Activated CD4-positive, alpha-beta T cell treated with anti-CD3 and anti-CD28 coated beads, Interleukin-2, Interleukin-4, amounts not matched to agents 100 ng/mL and 50 ng/mL, durations not matched to agents 16 hours and 8 hours (primary cell): Measurements from ENCODE around the gene PTCHD4.
"Not testable (repeated sequence)": the region's sequence is repeated elsewhere in the genome, so short reads cannot be mapped to it uniquely, and the experiment has no call there.

Experiments used
- DNase-seq: peaks from one replicate; pipeline ENCODE4 v3.0.0-alpha.2; 2020; ENCODE audit warnings: low spot score

Gene PTCHD4

DNA sequence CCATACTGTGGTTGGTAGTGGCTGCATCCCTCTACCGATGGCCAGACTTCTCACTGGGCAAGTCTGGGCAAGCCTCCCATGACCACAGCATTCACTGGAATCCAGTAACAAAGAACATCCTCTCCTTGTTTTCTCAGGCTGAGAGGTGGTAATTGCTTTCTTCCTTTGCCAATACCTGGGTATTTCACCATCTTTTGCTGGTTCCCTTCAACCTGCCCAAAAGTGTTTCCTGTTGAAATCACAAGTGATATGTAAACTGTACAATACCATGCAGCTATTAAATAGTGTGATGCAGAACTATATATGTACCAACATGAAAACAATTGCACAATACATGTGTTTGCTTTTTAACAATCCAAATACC is at the start of gene PTCHD4:
TSS of gene PTCHD4 (minus strand) at position 55 of the 364 bp plus-strand sequence. CDS start 42,240 bp downstream, outside the sequence.
- DNase-seq, result no peak

DNA sequence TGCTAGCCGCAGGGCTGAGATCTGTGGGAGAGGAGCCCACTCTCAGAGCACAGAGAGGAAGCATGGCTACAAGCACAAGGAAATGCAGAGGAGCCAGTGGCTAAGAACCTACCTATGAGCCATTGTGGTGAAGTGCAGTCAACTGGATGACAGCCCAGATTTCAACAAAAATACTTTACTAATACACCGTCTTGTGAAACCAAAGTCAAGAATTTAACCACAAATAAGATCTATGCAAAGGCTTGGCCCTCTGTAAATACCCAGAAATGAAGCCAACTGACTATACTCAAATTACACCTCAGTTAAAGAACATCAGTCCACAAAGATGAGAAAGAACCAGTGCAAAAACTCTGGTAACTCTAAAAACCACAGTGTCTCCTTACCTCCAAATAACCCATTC is 40.1 kb upstream of the PTCHD4 start:
- DNase-seq, result no peak

DNA sequence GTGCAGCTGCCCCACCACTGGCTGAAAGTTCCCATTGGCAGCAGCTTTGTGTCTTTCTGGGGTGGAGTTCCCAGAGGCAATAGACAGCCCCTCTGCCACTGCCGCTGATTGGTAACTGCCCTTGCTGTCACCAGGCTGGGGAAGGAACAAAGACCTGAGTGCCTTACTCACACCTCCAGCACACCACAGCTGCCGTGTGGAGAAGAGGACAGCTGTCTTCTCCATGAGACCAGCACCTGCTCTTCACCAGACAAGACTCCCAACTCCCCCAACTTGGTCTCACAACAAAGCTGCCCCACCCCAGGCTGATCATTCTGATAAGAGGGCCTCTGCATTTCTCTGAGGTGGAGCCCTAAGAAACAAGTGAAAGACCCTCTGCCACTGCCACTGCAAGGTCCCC is 39.7 kb upstream of the PTCHD4 start:
- DNase-seq, result no peak

DNA sequence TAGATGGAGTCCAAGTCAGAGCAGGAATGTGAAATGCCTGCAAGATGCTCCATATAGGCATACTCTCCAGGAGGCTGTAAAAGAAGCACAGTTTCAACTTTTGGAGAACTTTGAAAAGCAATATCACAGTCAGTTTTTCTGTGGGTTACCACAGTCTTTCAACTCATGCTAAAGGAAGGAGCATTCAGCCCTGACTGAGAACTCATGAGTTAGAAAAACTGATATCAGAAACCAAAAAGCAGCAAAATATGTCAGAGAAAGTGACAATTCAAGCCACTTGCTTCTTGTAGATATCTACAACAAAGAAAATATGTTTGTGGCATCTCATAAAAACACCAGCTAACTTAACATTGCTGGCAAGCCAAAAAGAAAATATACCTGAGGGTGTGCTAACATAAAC is 36.1 kb upstream of the PTCHD4 start:
- no peak for DNase-seq

DNA sequence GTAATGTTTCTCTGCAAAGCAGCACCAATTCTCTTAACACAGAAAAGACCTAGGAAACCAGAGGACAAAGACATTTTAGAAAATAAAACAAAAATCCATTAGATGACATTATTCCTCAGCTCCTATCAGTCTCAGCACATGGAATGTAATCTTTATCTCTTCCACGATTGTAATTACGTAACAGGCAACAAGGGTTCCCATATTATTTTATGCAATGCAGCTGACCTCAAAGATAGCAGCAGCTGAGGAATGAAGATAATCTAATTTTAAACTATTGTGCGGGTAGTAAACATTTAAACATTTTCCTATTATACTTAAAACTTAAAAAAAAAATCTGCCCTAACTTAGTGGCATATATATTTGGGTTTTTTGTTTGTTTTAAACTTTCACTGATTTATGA is 33.0 kb upstream of the PTCHD4 start:
- DNase-seq, result no peak

DNA sequence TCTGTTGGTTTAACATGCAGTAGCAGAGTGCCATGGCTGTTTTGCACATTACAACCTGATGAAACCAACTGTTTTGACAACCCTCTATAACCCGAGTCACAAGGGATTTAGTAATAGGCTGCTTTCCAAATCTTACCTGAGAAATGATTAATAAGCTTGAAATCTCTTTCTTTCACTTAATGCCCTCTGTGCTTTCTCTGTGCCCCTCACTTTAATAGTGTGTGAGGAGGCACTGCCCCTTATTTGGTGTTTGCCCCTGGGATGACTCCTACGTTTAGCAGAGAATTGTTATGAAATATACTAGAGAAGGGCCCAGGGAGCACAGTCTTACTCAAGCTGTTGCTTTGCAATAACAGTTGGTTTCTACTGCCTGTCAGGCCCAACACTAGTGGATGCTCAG is 31.0 kb upstream of the PTCHD4 start:
- DNase-seq, result no peak

DNA sequence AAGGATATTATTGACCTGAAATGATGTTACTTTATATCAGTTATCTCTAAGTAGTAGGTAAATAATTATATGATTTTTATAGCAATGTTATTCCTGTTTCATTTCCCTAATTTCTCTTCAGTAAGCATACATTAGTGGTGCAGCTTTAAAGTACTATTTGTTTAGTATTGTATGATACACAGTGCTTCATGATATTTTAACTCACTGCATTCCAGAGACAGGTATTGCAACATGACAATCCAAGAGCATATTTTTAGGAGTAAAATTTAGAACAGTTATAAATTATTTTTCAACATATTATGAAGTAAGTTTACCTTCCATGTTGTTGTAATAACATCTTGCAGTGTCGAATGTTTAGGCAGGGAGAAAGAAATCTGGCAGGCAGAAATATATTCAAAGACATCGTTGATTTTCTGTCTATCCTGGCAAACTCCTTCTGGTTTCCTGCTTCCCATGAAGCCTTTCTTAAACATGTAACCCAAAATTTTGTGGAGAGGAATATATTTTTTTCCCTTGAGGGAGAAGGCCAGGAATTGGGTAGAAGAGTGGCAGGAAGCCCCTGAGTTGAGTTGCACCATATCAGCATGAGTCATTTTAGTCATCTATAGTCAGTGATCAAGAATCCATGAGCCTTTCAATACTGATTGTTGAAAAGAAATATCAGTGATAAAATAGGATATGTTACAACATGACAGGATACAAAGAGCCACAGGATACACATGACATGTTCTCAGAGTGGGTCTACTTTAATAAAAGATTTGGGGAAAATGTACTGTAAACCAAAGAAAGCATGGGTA is 29.0 kb upstream of the PTCHD4 start:
- DNase-seq, result no peak

DNA sequence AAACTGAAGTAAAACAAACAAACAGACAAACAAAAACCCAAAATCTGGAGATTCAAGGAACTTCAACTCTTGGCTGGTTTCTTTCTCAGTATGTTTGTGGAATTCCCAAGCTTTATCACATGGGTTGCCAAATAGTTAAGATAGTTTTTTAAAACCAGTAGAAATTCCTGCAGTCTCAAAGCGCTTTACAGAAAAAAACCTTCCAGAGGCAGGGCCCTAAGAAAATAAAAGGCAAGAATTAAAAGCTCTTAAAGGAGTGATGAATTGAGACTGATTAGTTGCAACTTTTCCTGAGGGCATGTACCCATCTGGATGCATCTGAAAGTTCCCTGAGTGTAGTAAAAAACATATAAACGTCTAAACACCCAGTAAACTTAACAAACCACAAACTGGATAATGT is 25.9 kb upstream of the PTCHD4 start:
- no peak for DNase-seq

DNA sequence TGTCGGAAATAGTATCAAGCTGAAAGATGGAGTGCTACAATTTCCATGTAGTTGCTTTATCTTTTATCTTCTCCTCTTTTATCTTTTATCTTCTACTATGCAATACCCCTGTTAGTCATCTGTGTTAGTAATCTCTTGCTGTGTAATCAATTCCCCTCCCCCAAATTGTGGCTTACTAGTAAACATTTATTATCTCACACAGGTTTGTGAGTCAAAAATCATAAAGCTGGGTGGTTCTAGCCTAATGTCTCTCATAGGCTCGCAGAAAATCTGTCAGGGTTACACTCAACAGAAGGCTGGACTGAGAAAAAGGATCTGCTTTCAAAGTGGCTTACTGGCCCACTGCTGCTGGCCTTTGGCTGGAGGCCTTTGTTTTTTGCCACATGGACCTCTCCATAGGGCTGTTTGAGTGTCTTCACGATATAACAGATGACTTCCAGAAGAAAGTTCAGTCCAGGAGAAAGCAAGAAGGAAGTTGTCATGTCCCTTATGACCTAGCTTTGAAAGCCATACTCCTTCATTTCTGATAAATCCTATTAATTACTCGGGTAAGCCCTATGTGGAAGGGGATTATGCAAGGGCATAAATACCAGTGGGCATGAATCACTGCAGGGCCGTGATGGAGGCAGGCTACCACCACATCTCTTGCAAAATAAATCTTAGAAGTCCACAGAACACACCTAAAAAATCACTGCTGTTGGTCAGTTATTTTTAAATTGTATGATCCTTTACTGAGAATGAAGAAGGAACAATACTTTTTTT is 24.5 kb upstream of the PTCHD4 start:
- DNase-seq, result no peak

DNA sequence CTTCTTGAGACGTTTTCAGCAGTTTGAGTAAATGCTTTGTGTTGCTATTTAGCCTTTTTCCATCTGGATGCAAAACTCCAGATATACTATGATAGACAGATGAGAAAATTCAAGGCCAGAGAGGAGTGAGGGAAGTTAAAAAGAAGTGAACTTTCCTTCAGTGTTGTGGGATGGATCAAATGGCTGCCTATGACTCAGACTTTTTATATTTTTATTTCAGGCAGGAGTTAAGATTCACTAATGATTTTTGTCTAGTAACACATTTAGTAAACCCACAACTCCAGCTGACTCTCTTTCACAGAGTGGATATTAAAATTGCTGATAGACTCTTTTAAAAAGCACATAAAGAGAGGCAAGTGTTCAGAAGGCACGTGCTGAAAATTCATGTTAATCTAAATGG is 23.2 kb upstream of the PTCHD4 start:
- DNase-seq, result no peak

DNA sequence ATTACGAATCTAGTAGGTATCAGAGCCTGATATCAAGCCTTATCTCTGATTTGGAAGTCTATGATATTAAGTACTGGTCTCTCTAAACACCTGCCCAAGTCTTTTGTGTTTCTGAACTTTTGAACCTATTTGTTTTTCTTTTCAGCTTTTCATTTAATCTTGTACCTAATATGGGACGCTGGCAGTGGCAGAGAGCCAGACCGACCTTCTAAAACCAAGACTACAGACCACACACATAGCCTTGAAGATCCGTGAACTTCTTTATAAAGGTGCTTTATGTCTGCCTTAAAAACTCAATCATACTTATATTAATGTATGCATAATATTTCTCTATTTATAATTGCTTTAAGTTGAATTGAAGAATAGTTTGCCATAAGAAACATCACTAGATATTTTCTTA is 12.6 kb upstream of the PTCHD4 start:
- DNase-seq, result no peak

DNA sequence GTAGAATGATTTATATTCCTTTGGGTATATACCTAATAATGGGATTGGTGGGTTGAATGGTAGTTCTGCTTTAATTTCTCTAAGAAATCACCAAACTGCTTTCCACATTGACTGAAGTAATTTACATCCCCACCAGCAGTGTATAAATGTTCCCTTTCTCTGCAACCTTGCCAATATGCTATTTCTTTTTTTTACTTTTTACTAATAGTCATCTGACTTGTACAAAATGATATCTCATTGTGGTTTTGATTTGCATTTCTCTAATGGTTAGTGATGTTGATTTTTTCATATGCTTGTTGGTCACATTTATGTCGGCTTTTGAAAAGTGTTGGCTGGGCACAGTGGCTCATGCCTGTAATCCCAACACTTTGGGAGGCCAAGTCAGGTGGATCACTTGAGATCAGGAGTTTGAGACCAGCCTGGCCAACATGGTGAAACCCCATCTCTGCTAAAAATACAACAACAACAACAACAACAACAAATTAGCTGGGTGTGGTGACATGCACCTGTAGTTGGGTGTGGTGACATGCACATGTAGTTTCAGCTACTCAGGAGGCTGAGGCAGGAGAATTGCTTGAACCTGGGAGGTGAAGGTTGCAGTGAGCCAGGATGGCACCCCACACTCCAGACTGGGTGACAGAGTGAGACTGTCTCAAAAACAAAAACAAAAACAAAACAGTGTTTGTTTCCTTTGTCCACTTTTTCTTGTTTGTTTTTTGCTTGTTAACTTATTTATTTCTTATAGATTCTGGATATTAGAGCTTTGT is 11.2 kb upstream of the PTCHD4 start:
- not testable (repeated sequence) for DNase-seq

DNA sequence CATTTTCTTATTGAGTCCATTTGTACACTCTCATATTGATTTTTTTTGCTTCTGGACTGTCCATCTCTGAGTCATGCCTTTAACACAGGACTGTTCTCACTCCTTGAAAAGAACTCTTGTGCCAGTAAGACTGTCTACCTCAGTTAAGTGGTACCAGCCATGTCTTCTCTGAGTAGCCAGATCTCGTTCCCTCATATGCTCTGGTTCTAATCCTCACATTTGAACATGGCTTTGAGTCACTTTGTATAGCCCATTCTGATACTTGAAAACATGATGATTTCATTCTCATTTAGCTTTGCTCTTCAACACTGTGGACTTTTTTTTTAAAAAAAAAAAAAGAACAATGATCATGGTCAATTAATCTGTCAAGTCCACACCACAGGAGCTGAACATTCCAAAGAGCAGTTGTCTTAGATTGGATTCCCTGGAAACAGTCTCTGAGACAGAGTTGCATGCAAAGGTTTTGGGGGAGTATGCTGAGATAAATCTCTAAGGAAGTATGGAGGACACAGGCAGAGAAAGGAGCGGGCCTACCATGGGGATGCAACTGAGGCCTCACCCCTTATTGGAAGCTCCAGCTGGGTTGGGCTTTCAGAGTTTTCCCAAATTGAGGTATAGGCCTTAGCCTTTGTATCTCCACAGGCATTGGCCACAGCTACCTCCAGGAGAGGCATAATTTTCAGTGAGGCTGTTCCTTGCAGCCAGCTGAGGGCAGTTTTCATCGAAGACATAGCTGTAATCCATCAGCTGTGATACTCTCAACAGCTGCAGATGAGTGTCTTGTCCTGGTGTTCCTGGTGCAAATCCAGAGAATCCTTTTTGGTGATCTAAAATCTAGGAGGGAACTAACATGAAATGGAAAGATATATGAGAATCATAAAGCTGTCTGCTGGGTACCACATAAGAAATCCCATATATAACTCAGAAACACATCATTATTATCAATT is 6.0 kb upstream of the PTCHD4 start:
- DNase-seq, result no peak

DNA sequence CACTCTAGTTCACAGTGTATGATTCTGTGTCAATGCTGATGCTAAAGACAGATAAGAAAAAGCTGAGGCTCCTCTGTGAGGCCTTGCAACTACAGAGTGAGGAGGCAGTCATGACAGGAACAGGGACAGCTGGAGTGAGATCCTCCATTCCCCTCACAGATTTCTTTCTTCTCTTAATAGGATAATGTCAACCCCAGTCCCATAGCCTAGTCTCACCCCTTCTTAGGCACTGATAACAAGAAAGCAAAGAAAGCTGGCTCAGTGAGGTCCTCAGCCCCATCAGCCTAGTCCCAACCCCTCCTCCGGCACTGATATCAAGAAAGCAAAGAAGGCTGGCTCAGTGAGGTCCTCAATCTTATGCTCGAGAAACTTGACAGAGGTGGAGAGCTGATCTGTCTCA is 2.1 kb upstream of the PTCHD4 start:
- DNase-seq, result no peak

DNA sequence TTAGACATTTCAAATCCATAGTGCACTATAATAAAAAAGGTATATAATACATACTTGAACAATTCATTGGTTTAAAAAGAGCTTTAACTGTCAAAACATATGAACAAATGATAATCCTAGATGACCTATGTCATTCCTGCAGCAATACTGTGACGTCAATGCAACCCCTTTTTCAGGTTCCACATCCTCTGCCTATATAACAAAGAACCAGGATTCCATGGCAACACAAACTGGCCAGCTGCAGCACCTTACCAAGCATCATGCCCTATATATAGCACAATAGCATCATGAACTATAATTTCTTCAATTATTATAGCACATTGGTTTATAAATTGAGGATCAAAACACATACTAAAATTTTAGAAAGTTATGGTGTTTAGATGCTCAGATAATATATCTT is 578 bp upstream of the PTCHD4 start:
- DNase-seq, result no peak

DNA sequence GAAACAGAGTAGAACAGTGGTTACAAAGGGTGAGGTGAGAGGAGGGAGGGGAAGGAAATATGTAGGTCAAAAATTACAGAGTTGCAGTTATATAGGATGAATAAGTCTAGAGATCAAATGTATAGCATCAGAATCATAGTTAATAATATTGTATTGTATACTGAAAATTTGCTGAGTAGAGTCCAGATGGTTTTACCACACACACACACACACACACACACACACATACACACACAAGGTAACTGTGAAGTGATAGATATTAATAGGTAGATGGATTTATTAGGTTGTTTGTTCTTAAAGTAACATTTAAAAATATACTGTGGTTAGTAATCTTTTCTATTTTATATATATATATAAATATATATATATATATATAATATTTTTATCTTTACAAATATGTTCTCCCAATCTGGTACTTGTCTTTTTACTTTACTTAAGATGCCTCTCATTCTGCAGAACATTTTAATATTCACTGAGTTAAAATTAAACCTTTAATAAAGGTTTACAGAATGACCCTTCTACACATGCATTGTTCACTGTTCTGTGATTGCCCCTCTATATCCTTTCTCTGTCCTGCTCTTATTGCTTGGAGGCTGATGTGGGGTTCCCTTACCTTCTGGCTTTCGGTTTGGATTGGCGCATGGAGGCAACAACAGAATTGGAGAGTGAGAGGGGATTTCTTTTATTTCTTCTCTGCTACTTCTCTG is 408 bp downstream of the PTCHD4 start:
- DNase-seq, result no peak

DNA sequence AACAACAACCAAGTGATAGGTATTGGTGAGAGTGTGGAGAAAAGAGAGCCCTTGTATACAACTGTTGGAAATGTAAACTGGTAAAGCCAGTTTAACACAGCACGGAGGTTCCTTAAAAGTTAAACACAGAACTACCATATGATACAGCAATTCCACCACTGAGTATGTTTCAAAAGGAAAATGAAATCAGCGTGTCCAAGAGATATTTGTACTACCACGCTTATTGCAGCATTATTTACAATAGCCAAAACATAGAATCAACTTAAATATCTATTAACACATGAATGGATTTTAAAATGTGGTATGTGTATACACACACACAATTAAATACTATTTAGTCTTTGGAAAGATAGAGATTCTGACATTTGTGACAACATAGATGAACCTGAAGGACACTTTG is 1.1 kb downstream of the PTCHD4 start:
- DNase-seq, result no peak

DNA sequence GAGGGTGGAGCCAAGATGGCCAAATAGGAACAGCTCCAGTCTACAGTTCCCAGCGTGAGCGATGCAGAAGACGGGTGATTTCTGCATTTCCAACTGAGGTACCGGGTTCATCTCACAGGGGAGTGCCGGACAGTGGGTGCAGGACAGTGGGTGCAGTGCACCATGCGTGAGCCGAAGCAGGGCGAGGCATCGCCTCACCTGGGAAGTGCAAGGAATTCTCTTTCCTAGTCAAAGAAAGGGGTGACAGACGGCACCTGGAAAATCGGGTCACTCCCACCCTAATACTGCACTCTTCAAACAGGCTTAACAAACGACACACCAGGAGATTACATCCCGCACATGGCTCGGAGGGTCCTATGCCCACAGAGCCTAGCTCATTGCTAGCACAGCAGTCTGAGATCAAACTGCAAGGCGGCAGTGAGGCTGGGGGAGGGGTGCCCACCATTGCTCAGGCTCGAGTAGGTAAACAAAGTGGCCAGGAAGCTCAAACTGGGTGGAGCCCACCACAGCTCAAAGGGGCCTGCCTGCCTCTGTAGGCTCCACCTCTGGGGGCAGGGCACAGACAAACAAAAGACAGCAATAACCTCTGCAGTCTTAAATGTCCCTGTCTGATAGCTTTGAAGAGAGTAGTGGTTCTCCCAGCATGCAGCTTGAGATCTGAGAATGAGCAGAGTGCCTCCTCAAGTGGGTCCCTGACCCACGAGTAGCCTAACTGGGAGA is 8.4 kb downstream of the PTCHD4 start:
- not testable (repeated sequence) for DNase-seq

DNA sequence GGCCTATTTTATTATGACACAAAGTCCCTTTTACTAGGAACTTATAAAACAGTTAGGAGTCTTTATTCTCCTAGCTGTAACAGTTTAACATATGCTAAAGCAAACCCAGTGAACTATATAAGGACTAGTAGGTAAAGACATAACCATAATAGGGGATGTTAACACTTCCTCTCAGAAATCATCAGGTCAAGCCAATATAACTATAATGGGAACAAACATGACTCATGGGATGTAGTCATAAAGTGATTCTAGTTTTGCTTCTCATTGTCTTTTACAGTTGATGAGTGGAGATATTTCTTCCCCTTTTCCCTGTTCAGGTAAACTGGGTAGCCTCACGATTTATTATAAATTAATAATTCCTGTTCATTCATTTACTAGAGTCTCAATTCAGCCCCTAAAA is 9.7 kb downstream of the PTCHD4 start:
- no peak for DNase-seq

DNA sequence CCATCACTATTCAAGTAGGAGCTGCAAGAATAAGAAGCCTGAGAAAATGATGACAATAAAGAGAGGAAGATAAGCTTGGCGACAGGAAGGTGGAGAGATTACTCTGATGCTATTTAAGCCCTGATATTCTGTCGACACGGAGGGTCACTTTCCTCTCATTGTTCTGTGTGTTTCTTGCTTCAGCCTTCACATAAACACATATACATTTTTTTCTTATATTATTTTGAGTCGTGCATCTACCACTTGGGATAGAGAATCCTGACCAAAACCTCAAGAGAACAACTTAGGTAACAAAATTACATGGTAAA is 10.5 kb downstream of the PTCHD4 start:
- no peak for DNase-seq
